GM21717 (cell line): ENCODE measurements around the gene LCOR.
"Not testable (repeated sequence)": the region's sequence is repeated elsewhere in the genome, so short reads cannot be mapped to it uniquely, and the experiment has no call there.

Experiments
- ATAC-seq: cut with Tn5 transposase; IDR thresholded peaks from one replicate; pipeline ENCODE4 v1.9.1; 2021; ENCODE audit warnings: mild to moderate bottlenecking, moderate library complexity; ENCODE audit not compliant: unreplicated experiment

The LCOR gene

DNA sequence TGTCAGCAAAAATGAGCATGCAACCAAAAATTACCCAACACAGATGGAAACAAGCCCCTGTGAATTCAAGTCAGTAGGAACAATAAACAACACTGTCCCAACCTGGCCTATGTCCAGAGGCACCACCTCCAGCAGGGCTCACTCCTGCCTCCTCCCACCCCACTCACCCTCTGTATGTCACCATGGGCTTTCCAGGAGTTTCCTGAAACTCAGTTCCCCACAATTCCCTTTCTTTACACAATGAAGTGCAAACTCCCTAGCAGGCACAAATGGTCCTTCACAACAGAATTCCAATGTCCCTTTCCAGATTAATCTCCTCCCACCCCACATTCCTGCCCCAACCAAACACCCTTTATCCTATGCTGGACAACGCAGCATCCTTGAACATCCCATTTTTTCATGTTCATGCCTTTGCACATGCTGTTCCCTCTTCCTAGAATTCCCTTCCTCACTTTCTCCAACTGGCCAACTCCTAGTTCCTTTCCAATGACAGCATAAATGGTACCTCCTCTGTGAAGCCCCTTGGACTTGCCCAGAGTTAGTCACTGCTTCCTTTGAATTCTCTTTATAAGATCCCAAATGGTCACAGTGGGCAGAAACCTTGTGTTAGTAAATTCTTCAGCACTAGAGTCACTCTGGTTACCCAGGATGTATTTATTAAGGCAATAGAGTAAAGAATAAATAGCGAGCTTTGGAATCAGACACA, 196.2 kb downstream of the LCOR start:
- no peak for ATAC-seq

GRCh38 chr10:97028832-97029178, 196.7 kb downstream of the LCOR start:
- ATAC-seq: no peak

DNA sequence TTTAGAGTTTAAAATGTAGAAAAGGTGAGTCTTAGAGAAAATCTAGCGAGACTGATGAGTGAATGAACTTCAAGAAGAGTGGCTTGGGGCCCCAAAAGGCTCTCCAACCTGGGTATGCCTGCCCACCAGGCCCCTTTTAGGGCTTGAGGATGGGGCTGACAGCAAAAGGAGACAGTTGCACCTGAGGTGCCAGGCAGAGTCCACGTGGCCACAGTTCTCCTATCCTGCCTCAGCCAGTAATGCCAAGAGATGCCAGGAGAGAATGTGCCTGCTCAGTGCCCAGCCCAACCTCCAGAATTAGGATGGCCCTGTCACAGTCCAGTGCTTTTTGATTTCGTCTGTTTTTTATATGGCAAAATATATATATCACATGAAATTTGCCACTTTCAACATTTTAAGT, 197.2 kb downstream of the LCOR start:
- ATAC-seq: no peak

DNA sequence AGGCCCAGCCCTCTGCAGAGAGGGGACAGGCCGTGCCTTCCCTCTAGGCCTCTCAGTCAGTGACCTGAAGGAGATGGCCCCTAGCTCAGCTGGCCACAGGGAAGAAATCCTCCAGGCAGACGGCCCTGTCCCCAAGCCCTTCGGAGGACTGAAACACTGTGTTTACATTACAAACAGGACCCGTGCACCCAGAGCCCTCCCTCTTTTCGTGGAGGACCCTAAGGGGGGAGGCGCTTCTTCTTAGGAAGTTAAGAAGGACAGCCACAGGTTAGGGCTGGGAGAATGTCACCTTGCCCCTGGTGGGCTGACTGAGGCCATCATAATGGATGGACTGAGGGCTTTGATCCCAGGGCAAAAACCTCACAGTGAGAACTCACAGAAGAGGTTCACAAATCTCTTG, 198.8 kb downstream of the LCOR start:
- no peak for ATAC-seq

DNA sequence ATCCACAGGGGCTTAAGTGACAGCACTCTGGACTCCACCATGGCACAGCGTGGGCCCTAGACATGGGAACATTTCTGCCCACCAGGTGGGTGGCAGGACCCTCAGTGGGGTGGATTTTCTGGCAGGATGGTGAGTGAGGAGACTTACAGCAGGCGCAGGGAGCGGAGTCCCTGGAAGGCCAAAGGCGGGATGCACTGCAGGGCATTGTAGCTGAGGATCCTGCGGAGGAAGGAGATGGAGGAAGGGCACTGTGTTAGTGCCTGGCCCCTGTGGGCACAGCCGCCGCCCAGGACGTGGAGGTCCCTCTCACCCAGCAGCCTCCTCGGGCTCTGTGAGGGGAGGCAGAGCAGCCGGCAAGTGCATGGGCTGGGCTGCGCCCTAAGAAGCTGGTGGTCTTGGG, 199.4 kb downstream of the LCOR start:
- ATAC-seq: no peak

DNA sequence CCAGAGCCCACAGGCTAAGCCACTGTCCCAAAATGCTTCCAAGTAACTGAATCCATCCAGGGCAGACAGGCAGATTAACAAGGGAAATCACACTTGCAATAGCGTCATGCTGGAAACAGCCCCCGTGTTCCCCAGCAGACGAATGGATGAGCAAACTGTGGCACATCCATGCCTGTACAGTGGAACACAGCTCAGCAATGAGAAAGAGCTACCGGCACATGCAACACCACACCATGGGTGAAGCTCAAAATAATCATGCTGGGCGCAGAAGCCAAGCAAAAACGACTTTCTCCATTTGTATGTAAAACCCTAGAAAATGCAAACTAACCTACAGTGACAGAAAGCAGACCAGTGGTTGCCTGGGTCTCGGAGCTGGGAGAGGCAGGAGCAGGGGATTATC, 200.5 kb downstream of the LCOR start:
- ATAC-seq: no peak

- ATAC-seq: not testable (repeated sequence)
Measured at GRCh38 chr10:97033841-97034240, 201.7 kb downstream of the LCOR start.

DNA sequence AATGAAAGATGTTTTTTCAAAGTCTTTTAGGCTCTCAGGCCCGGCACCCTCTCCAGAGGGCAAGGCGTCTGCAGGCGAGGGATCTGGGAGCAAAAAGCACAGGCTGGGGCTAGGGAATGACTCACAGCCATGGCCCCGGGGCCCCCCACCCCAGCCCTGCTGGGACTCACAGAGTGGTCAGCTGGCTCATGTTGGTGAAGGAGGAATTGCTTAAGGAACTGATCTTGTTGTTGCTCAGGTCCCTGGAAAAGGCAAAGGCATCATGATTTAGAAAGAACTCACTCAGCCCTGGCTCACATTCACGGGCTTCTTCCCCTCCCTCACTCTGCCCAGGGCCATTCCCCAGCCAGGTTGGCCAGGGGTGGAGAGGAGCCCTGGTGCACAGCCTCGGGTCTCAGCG, 202.2 kb downstream of the LCOR start:
- no peak for ATAC-seq

DNA sequence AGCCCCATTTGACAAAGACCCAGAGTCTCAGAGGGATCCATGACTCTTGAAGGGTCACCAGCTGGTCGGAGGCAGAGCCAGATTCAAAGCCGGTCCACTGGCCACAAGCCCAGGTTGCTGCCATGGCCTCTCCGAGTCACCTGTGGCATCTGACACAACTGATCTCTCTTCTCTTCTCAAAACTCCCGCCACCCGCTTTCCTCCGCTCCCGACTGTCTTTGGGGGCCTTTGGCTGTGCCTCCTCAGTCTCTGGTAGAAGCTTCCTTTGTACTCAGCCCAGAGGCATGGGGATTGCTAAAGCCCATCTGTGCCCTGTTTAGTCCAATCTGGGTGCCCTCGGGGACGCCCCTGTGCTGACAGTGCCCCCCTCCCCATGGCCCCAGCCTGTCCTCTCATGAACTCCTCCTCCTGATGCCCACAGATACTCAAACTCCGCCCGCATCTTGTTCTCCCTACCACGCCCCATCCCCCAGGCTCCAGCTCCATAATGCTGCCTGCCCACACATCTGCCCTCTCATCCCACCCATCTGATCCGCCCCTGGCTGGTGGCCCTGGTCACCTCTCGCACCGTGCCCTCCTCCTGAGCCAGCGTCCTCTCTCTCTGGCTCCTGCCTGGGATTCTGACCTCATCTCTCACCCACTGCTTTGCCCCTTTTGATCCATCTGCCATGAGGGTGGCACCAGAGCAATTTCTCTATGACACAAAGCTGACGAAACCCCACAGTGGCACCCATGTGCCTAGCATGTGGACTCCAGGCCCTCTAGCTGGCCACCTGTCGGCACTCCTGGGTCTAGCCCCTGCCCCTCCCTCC, 203.1 kb downstream of the LCOR start:
- no peak for ATAC-seq

DNA sequence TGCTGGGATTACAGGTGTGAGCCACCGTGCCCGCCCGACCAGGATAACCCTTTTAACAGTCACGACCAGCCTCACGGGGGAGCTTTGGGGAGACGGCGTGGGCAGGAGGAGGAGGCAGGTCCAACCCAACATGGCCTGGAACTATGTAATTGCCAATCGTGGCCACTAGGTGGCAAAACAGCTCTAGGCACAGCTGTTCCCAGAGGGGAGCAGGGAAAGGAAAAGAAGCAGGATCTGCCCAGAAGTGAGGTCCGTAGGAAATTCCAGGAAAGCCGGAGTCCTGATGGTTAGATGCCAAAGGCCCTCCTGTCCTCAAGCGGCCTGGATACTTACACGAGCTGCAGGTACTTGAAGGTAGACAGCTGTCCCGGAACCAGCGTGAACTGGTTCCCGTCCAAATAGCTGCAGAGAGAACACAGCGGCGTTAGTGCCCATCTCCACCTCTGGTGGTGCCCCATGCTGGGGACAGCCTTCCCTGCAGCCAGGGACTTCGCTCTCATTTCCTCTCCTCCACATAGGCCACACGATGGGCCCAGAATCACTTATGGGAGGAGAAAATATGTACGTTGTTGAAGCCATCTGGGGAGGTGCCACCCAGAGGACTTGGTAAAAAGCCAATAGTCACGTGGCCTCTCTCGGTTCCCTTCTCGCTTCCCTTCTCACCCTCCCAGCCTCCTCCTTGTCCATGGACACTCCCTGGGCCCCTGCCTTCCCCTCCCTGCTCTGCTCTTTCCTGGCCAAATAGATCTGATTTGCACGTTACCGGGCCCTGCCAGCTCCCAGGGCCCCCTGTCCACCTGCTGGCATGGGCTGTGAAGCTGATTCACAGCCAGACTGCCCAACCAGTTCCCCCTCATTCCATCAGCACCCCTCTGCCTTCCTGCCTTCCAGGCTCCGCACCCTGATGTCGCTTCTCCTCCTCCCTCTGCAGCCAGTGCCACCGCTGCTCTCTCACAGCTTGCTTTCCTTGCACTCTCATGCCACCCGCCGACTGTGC, 205.6 kb downstream of the LCOR start:
- ATAC-seq: peak; percentile 69

DNA sequence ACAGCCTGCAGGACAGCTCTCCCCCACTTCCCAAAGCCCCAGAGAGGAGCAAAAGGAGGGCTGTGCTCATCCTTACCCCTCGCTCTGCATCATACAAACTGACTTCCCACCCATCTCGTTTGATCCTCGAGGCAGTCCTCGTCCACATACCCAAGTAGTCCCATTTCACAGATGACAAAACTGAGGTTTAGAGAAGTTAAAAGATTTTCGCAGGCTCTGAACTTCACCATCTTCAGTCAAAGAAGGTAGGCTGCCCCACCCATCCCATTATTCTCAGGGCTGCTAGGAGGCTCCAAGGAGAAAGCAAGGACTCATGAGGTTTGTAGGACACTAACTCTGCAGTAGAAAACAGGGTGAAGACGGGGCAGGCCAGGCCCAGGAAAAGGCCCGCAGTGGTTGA, 206.6 kb downstream of the LCOR start:
- no peak for ATAC-seq

GRCh38 chr10:97039538-97040247, 207.6 kb downstream of the LCOR start:
- ATAC-seq: no peak

GRCh38 chr10:97040248-97040584, 208.1 kb downstream of the LCOR start:
- no peak for ATAC-seq

- no peak for ATAC-seq
Measured at GRCh38 chr10:97040706-97041105, 208.6 kb downstream of the LCOR start.

- ATAC-seq: no peak
Measured at GRCh38 chr10:97042081-97042480, 210.0 kb downstream of the LCOR start.

DNA sequence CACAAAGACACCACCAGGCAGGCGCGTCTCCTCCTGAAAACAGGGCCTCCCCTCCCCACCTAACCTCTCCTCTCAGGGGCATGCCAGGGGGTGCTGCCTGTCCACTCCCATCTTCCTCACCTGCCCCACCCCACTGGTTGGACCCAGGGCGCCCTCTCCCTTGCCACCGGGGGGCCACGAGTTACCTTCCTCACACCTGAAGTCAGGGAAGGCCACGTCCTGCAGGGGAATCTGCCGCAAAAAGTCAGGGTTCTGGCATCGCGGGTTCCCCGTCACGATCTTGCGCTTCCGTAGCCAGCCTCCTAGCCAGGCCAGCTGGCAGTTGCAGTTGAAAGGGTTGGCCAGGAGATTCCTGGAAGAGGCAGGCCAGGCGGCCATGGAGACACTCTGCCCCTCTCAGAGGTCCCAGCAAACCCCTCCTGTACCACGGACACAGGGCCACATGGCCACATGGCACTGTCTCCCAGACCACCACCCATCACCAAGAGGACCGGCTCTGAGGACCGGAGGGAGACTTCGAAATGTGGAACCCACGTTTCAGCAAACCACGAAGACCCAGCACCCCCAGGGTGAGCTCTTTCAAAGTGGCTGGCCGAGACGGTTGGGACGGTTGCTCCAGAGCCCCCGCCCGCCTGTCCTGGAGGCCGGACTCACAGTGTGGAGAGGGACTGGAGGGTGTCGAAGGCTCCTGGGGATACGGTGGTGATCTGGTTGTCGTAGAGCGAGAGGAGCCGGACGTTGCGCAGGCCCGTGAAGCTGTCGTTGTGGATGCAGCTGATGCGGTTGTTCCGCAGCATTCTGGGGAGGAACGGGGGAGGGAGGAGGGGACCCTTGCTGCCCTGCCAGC, 210.8 kb downstream of the LCOR start:
- no peak for ATAC-seq

- ATAC-seq: no peak
Measured at GRCh38 chr10:97043563-97043855, 211.4 kb downstream of the LCOR start.
